Osteoblast (primary cell): Measurements from ENCODE around the gene CKAP2L. TPM values are rescaled to one million over a fixed set of nuclear protein-coding genes. Genes with fewer than 3 reads are reported as not detected.

Source experiments
- DNase-seq: peaks from one replicate; pipeline ENCODE4 v3.0.0; 2011; ENCODE audit warnings: low spot score, mixed read lengths; ENCODE audit not compliant: insufficient read length; ENCODE audit errors: missing footprints
- H2AFZ ChIP-seq: 2 replicates; pipeline ENCODE4 v1.6.0; 2011; ENCODE audit warnings: mild to moderate bottlenecking, low read length
- H3K27ac ChIP-seq: 2 replicates; pipeline ENCODE4 v1.5.1; 2011; ENCODE audit warnings: mild to moderate bottlenecking, low read depth, low read length, moderate library complexity
- H3K27me3 ChIP-seq: 2 replicates; pipeline ENCODE4 v1.6.0; 2012; ENCODE audit warnings: mild to moderate bottlenecking, control low read depth, inconsistent platforms, low read length, moderate library complexity; ENCODE audit not compliant: insufficient read depth
- H3K36me3 ChIP-seq: 2 replicates; pipeline ENCODE4 v1.5.1; 2011; ENCODE audit warnings: mild to moderate bottlenecking, low read length, control low read depth, moderate library complexity; ENCODE audit not compliant: insufficient read depth
- H3K4me1 ChIP-seq: 2 replicates; pipeline ENCODE4 v1.5.1; 2011; ENCODE audit warnings: mild to moderate bottlenecking, low read length, control low read depth, moderate library complexity; ENCODE audit not compliant: insufficient read depth
- H3K4me2 ChIP-seq: 2 replicates; pipeline ENCODE4 v1.6.0; 2011; ENCODE audit warnings: mild to moderate bottlenecking, low read length; ENCODE audit not compliant: insufficient read depth
- H3K4me3 ChIP-seq: fragments of 200-600 bp; sonication (generic); 3 replicates; pipeline ENCODE4 v1.5.1; 2012; ENCODE audit warnings: mild to moderate bottlenecking, low read length, inconsistent platforms; ENCODE audit not compliant: insufficient read depth
- H3K79me2 ChIP-seq: 2 replicates; pipeline ENCODE4 v1.6.0; 2012; ENCODE audit warnings: mild to moderate bottlenecking, low read length, control low read depth, inconsistent platforms; ENCODE audit not compliant: insufficient read depth
- H3K9me3 ChIP-seq: 2 replicates; pipeline ENCODE4 v1.5.1; 2011; ENCODE audit warnings: low read depth, low read length, control low read depth
- H4K20me1 ChIP-seq: 2 replicates; pipeline ENCODE4 v1.6.0; 2012; ENCODE audit warnings: mild to moderate bottlenecking, low read length, control low read depth; ENCODE audit not compliant: insufficient read depth
- CTCF ChIP-seq: IDR thresholded peaks from 2 replicates; pipeline ENCODE4 v1.5.1; 2011; ENCODE audit warnings: mild to moderate bottlenecking, low read depth, low read length, moderate library complexity; ENCODE audit errors: extremely low read depth
- total RNA-seq: library from RNA; depleted of rRNA; stranded (reverse); fragments of >200 nt; gene quantifications from 2 replicates; pipeline ENCODE4 v1.2.3, GENCODE V29; 2012

Gene CKAP2L
- total RNA-seq, 1 donor, result 1.1 TPM

- H3K27me3 ChIP-seq, result no peaks in the 10 kb centered on the region
- no peak for DNase-seq
- H4K20me1 ChIP-seq, result no peaks in the 10 kb centered on the region
- H3K79me2 ChIP-seq, result peaks cover 67% of the 10 kb centered on the region
- peaks cover 23% of the 10 kb centered on the region for H3K36me3 ChIP-seq
- H3K4me1 ChIP-seq, result peaks cover 21% of the 10 kb centered on the region
- H2AFZ ChIP-seq, result peak overlapping the region; percentile 63
- H3K9me3 ChIP-seq, result no peaks in the 10 kb centered on the region
- H3K4me3 ChIP-seq, result no peak overlapping the region
- peak overlapping the region; percentile 89 for H3K27ac ChIP-seq
- TF ChIP-seq CTCF, result no peak
- peak overlapping the region; percentile 21 for H3K4me2 ChIP-seq
These were observed 12.8 kb downstream of the CKAP2L start for GRCh38 chr2:112751451-112752197.

- Histone ChIP-seq H3K27me3 (no peaks in the 10 kb centered on the region), H3K4me2 (peak overlapping the region; percentile 34), H3K36me3 (peaks cover 25% of the 10 kb centered on the region), H3K79me2 (peaks cover 64% of the 10 kb centered on the region), H3K27ac (peak overlapping the region; percentile 89), H3K9me3 (no peaks in the 10 kb centered on the region), H2AFZ (peak overlapping the region; percentile 38), H3K4me1 (peaks cover 21% of the 10 kb centered on the region), H4K20me1 (no peaks in the 10 kb centered on the region), H3K4me3 (no peak overlapping the region)
- DNase-seq, result no peak
- no peak for TF ChIP-seq CTCF
These were observed 13.9 kb downstream of the CKAP2L start for GRCh38 chr2:112750560-112750843.

- peak; percentile 99 for TF ChIP-seq CTCF
- Histone ChIP-seq H3K27me3 (no peaks in the 10 kb centered on the region), H3K36me3 (peaks cover 25% of the 10 kb centered on the region), H3K27ac (peak overlapping the region; percentile 89), H3K4me1 (peaks cover 21% of the 10 kb centered on the region), H3K79me2 (peaks cover 58% of the 10 kb centered on the region), H3K9me3 (no peaks in the 10 kb centered on the region), H3K4me2 (peak overlapping the region; percentile 34), H4K20me1 (no peaks in the 10 kb centered on the region), H2AFZ (peak overlapping the region; percentile 38), H3K4me3 (no peak overlapping the region)
- peak; percentile 93 for DNase-seq
These were observed 14.5 kb downstream of the CKAP2L start for GRCh38 chr2:112749755-112750559.

GRCh38 chr2:112740527-112740926 is 23.9 kb downstream of the CKAP2L start:
- Histone ChIP-seq H3K36me3 (peaks cover 34% of the 10 kb centered on the region), H3K4me3 (no peak overlapping the region), H3K79me2 (no peaks in the 10 kb centered on the region), H3K4me1 (peaks cover 18% of the 10 kb centered on the region), H3K4me2 (no peak overlapping the region), H3K27ac (no peak overlapping the region), H3K27me3 (no peaks in the 10 kb centered on the region), H3K9me3 (no peaks in the 10 kb centered on the region), H4K20me1 (no peaks in the 10 kb centered on the region), H2AFZ (no peak overlapping the region)
- no peak for TF ChIP-seq CTCF
- DNase-seq, result no peak
